WTC11 (cell line): Measurements from ENCODE around the gene ZNF626. TPM values are rescaled to one million over a fixed set of nuclear protein-coding genes. Genes with fewer than 3 reads are reported as not detected.
"Not testable (repeated sequence)": the region's sequence is repeated elsewhere in the genome, so short reads cannot be mapped to it uniquely, and the experiment has no call there.

ENCODE experiments used
- ATAC-seq: fragments of 200-7000 bp; cut with Tn5 transposase; 2 replicates; pipeline ENCODE4 v1.10.0; 2021; ENCODE audit warnings: mild to moderate bottlenecking, moderate library complexity
- CTCF ChIA-PET: fragments of 300-600 bp; sonication (Branson Sonifier 250); formaldehyde crosslinking; loops from one replicate; lab custom pipeline; 2021; ENCODE audit warnings: antibody characterized with exemption; lab: Charles Lee
- POLR2A ChIA-PET: fragments of 350-600 bp; sonication (Branson Sonifier 250); formaldehyde crosslinking; loops from one replicate; lab custom pipeline; 2021; ENCODE audit warnings: antibody characterized with exemption; lab: Charles Lee
- DNase-seq: peaks from one replicate; pipeline ENCODE4 v3.0.0; 2021; ENCODE audit warnings: low spot score
- H3K27ac Mint-ChIP-seq: 2 replicates; pipeline ENCODE4 v1.8.0; 2021; ENCODE audit warnings: mixed read lengths
- H3K27me3 Mint-ChIP-seq: 2 replicates; pipeline ENCODE4 v1.8.0; 2021; ENCODE audit warnings: low read depth, mild to moderate bottlenecking, moderate library complexity, mixed read lengths
- H3K36me3 Mint-ChIP-seq: 2 replicates; pipeline ENCODE4 v1.8.0; 2021; ENCODE audit warnings: mixed read lengths
- H3K4me1 Mint-ChIP-seq: 2 replicates; pipeline ENCODE4 v1.8.0; 2022; ENCODE audit warnings: mixed read lengths
- H3K4me3 Mint-ChIP-seq: 2 replicates; pipeline ENCODE4 v1.8.0; 2021; ENCODE audit warnings: mild to moderate bottlenecking, moderate library complexity, mixed read lengths
- H3K9me3 Mint-ChIP-seq: 2 replicates; pipeline ENCODE4 v1.8.0; 2021; ENCODE audit warnings: mixed read lengths
- ARID4B ChIP-seq: sonication (generic); formaldehyde crosslinking; IDR thresholded peaks from 2 replicates; pipeline ENCODE4 v1.8.0; 2023; ENCODE audit warnings: missing genetic modification reagents, mild to moderate bottlenecking, borderline replicate concordance
- GABPB1 ChIP-seq: sonication (generic); formaldehyde crosslinking; IDR thresholded peaks from 2 replicates; pipeline ENCODE4 v1.8.1; 2023; ENCODE audit warnings: mild to moderate bottlenecking, missing genetic modification reagents
- GRHL2 ChIP-seq: fragments of 250-450 bp; sonication (Bioruptor Pico); IDR thresholded peaks from 2 replicates; pipeline ENCODE4 v1.8.0; 2022; ENCODE audit warnings: mild to moderate bottlenecking, moderate library complexity; ENCODE audit not compliant: insufficient replicate concordance, severe bottlenecking
- IRF2 ChIP-seq: sonication (generic); formaldehyde crosslinking; IDR thresholded peaks from 2 replicates; pipeline ENCODE4 v1.8.0; 2022; ENCODE audit warnings: low read depth, missing genetic modification reagents, borderline replicate concordance
- JUN ChIP-seq: sonication (generic); formaldehyde crosslinking; IDR thresholded peaks from 2 replicates; pipeline ENCODE4 v1.8.0; 2023; ENCODE audit warnings: mild to moderate bottlenecking, missing genetic modification reagents
- KAT7 ChIP-seq: sonication (generic); formaldehyde crosslinking; IDR thresholded peaks from 2 replicates; pipeline ENCODE4 v1.8.1; 2023; ENCODE audit warnings: missing genetic modification reagents, mild to moderate bottlenecking, borderline replicate concordance
- NR1H2 ChIP-seq: sonication (generic); formaldehyde crosslinking; IDR thresholded peaks from 2 replicates; pipeline ENCODE4 v1.9.0; 2021; ENCODE audit warnings: mild to moderate bottlenecking, moderate library complexity, missing genetic modification reagents
- PREB ChIP-seq: sonication (generic); formaldehyde crosslinking; IDR thresholded peaks from 2 replicates; pipeline ENCODE4 v1.8.1; 2022; ENCODE audit warnings: mild to moderate bottlenecking, missing genetic modification reagents, moderate library complexity, borderline replicate concordance
- PRRX2 ChIP-seq: fragments of 250-450 bp; sonication (Bioruptor Pico); IDR thresholded peaks from 2 replicates; pipeline ENCODE4 v1.8.0; 2021; ENCODE audit warnings: mild to moderate bottlenecking
- SOX15 ChIP-seq: fragments of 250-450 bp; sonication (Bioruptor Pico); IDR thresholded peaks from 2 replicates; pipeline ENCODE4 v1.9.0; 2021; ENCODE audit warnings: mild to moderate bottlenecking
- USF1 ChIP-seq: sonication (generic); formaldehyde crosslinking; IDR thresholded peaks from 2 replicates; pipeline ENCODE4 v1.8.0; 2022; ENCODE audit warnings: mild to moderate bottlenecking, missing genetic modification reagents
- ZBTB21 ChIP-seq: sonication (generic); formaldehyde crosslinking; IDR thresholded peaks from 2 replicates; pipeline ENCODE4 v1.8.1; 2023; ENCODE audit warnings: mild to moderate bottlenecking, missing genetic modification reagents, borderline replicate concordance
- ZNF121 ChIP-seq: sonication (generic); formaldehyde crosslinking; IDR thresholded peaks from 2 replicates; pipeline ENCODE4 v1.8.0; 2023; ENCODE audit warnings: missing genetic modification reagents
- ZNF396 ChIP-seq: fragments of 250-450 bp; sonication (Bioruptor Pico); IDR thresholded peaks from 2 replicates; pipeline ENCODE4 v1.8.0; 2021; ENCODE audit warnings: mild to moderate bottlenecking, moderate library complexity, borderline replicate concordance
- ZNF425 ChIP-seq: fragments of 250-450 bp; sonication (Bioruptor Pico); conservative IDR thresholded peaks from 2 replicates; pipeline ENCODE4 v1.9.0; 2021; ENCODE audit warnings: mild to moderate bottlenecking
- ZNF671 ChIP-seq: fragments of 250-450 bp; sonication (Bioruptor Pico); IDR thresholded peaks from 2 replicates; pipeline ENCODE4 v1.8.0; 2021; ENCODE audit warnings: mild to moderate bottlenecking
- total RNA-seq: library from RNA; stranded (reverse); gene quantifications from 3 replicates; pipeline ENCODE4 v1.2.3, GENCODE V29; 2021
- TF ChIP-seq, protein P1 (sequence below): fragments of 200-600 bp; IDR thresholded peaks from 2 replicates; pipeline ENCODE4 v1.8.0; 2022; ENCODE audit warnings: antibody characterized with exemption

The ZNF626 gene
- total RNA-seq, 1 experiment from 2014 or later, result 24.4 TPM

GRCh38 chr19:20616071-20616470 lies 45.3 kb downstream of the ZNF626 start (continued):
- TF ChIP-seq IRF2 (CRISPR knock-in tag), result no peak
- TF ChIP-seq ZBTB21, result no peak
- no peak for TF ChIP-seq SOX15
- no peak for TF ChIP-seq ZNF425 (CRISPR knock-in tag)

DNA sequence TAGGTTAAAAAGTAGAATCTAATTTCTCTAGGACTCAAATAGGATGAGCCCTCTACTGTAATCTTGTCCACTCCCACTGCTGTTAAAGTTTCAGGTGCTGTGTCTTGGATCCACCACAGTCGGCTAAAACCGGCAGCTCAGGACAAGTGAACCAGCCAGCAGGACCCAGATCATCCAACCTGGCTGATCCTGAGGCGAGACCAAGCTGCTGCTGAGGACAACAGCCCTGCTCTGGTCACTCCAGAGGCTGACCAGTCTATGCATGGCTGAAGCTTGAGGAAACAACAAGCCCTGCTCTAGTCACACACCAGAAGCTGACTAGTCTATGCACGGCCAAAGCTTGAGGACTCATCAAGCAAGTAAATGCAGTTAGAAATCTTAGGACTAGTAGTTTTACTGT lies 46.4 kb downstream of the ZNF626 start:
- POLR2A ChIA-PET, result not testable (repeated sequence)

GRCh38 chr19:20612711-20613316 lies 48.6 kb downstream of the ZNF626 start:
- Mint-ChIP-seq H3K36me3 (no peaks in the 10 kb centered on the region), H3K27me3 (no peaks in the 10 kb centered on the region), H3K27ac (no peak overlapping the region), H3K4me3 (no peak overlapping the region), H3K9me3 (peaks cover 8% of the 10 kb centered on the region), H3K4me1 (peaks cover 9% of the 10 kb centered on the region)
- CTCF ChIA-PET, result no interaction called here
- DNase-seq (no peak), ATAC-seq (no peak)
- TF ChIP-seq USF1, result no peak
- no peak for TF ChIP-seq ZNF425 (CRISPR knock-in tag)
- TF ChIP-seq NR1H2 (CRISPR knock-in tag), result no peak
- no peak for TF ChIP-seq SOX15
- TF ChIP-seq PREB (CRISPR knock-in tag), result no peak
- TF ChIP-seq GRHL2 (CRISPR knock-in tag), result no peak
- TF ChIP-seq GABPB1 (CRISPR knock-in tag), result no peak
- TF ChIP-seq KAT7 (CRISPR knock-in tag), result no peak
- TF ChIP-seq PRRX2, result no peak
- no peak for TF ChIP-seq ZNF121 (CRISPR knock-in tag)
- POLR2A ChIA-PET, result no interaction called here

More for the DNA sequence above, 46.4 kb downstream of the ZNF626 start:
- CTCF ChIA-PET, H3K36me3 Mint-ChIP-seq, H3K4me1 Mint-ChIP-seq, H3K27ac Mint-ChIP-seq, ATAC-seq, DNase-seq, H3K4me3 Mint-ChIP-seq, H3K27me3 Mint-ChIP-seq, H3K9me3 Mint-ChIP-seq: not testable (repeated sequence)

GRCh38 chr19:20611866-20612265 lies 49.5 kb downstream of the ZNF626 start:
- DNase-seq, result no peak
- Mint-ChIP-seq H3K4me3 (no peak overlapping the region), H3K36me3 (no peaks in the 10 kb centered on the region), H3K9me3 (peaks cover 12% of the 10 kb centered on the region), H3K4me1 (peaks cover 9% of the 10 kb centered on the region), H3K27me3 (no peaks in the 10 kb centered on the region), H3K27ac (no peak overlapping the region)
- POLR2A ChIA-PET, result no interaction called here
- CTCF ChIA-PET, result no interaction called here
- ATAC-seq, result no peak
- TF ChIP-seq ARID4B, result no peak
- TF ChIP-seq ZNF671 (CRISPR knock-in tag), result no peak
- TF ChIP-seq ZNF396 (CRISPR knock-in tag), result no peak
- TF ChIP-seq JUN (CRISPR knock-in tag), result no peak
- TF ChIP-seq, protein P1, sequence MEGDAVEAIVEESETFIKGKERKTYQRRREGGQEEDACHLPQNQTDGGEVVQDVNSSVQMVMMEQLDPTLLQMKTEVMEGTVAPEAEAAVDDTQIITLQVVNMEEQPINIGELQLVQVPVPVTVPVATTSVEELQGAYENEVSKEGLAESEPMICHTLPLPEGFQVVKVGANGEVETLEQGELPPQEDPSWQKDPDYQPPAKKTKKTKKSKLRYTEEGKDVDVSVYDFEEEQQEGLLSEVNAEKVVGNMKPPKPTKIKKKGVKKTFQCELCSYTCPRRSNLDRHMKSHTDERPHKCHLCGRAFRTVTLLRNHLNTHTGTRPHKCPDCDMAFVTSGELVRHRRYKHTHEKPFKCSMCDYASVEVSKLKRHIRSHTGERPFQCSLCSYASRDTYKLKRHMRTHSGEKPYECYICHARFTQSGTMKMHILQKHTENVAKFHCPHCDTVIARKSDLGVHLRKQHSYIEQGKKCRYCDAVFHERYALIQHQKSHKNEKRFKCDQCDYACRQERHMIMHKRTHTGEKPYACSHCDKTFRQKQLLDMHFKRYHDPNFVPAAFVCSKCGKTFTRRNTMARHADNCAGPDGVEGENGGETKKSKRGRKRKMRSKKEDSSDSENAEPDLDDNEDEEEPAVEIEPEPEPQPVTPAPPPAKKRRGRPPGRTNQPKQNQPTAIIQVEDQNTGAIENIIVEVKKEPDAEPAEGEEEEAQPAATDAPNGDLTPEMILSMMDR, result no peak
